Mammary epithelial cell (primary cell): Measurements from ENCODE around the gene KYAT1.
"Not testable (repeated sequence)": the region's sequence is repeated elsewhere in the genome, so short reads cannot be mapped to it uniquely, and the experiment has no call there.

Experiments used
- EZH2 ChIP-seq: IDR thresholded peaks from 2 replicates; pipeline ENCODE4 v1.6.1; 2012; ENCODE audit warnings: low read length, inconsistent platforms, borderline replicate concordance
- TF ChIP-seq, protein P1 (sequence below), 2 donors: IDR thresholded peaks in 1 of 2; conservative IDR thresholded peaks in 1 of 2; 2 replicates each; pipeline ENCODE4 v1.5.1; 2011 to 2012; ENCODE audit warnings: inconsistent platforms in 2 of 2, low read length in 2 of 2, mild to moderate bottlenecking in 2 of 2, control low read depth in 1 of 2, low read depth in 1 of 2; ENCODE audit not compliant: insufficient read depth in 1 of 2; ENCODE audit errors: extremely low read depth in 1 of 2

- TF ChIP-seq, protein P1, sequence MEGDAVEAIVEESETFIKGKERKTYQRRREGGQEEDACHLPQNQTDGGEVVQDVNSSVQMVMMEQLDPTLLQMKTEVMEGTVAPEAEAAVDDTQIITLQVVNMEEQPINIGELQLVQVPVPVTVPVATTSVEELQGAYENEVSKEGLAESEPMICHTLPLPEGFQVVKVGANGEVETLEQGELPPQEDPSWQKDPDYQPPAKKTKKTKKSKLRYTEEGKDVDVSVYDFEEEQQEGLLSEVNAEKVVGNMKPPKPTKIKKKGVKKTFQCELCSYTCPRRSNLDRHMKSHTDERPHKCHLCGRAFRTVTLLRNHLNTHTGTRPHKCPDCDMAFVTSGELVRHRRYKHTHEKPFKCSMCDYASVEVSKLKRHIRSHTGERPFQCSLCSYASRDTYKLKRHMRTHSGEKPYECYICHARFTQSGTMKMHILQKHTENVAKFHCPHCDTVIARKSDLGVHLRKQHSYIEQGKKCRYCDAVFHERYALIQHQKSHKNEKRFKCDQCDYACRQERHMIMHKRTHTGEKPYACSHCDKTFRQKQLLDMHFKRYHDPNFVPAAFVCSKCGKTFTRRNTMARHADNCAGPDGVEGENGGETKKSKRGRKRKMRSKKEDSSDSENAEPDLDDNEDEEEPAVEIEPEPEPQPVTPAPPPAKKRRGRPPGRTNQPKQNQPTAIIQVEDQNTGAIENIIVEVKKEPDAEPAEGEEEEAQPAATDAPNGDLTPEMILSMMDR (conservative IDR thresholded peaks at IDR 0.05 in 1 of 2, IDR thresholded peaks at IDR 0.05 in 1 of 2; ENCODE audit: extremely low read depth in 1 of 2, insufficient read depth in 1 of 2, low read depth in 1 of 2, low read length in 2 of 2): not testable (repeated sequence)
- not testable (repeated sequence) for TF ChIP-seq EZH2
Observed at GRCh38 chr9:128870941-128871265, 10.8 kb downstream of the KYAT1 start.
